Mucosa of descending colon (tissue), 3 donors: Measurements from ENCODE around the gene CDY1. TPM values are rescaled to one million over a fixed set of nuclear protein-coding genes. Genes with fewer than 3 reads are reported as not detected.
"Not testable (repeated sequence)": the region's sequence is repeated elsewhere in the genome, so short reads cannot be mapped to it uniquely, and the experiment has no call there.

Source experiments
- ATAC-seq: fragments of 200-7000 bp; cut with Tn5 transposase; one replicate; pipeline ENCODE4 v1.9.1; 2020; ENCODE audit warnings: mild to moderate bottlenecking, moderate library complexity
- DNase-seq, 3 donors: peaks; one replicate each; pipeline ENCODE4 v3.0.0-alpha.2; 2020
- H3K36me3 ChIP-seq: fragments of 200-600 bp; one replicate; pipeline ENCODE4 v1.8.0; 2021; ENCODE audit warnings: low read depth, mild to moderate bottlenecking
- H3K4me1 ChIP-seq: fragments of 200-600 bp; one replicate; pipeline ENCODE4 v1.8.0; 2021; ENCODE audit warnings: low read depth, mild to moderate bottlenecking
- H3K4me3 ChIP-seq: fragments of 200-600 bp; one replicate; pipeline ENCODE4 v1.8.0; 2021; ENCODE audit warnings: mild to moderate bottlenecking
- H3K9me3 ChIP-seq: fragments of 200-600 bp; one replicate; pipeline ENCODE4 v1.8.0; 2021; ENCODE audit warnings: mild to moderate bottlenecking
- intact Hi-C, 2 donors: fragments of 100-400 bp; cut with DNase I in 1 of 2; cut with micrococcal nuclease in 1 of 2; formaldehyde crosslinking; loops; one replicate each; pipeline versions ENCODE4 v1.11.0 to v1.11.1; 2022; cut with DNase I, micrococcal nuclease
- long read RNA-seq, 2 donors: library from polyadenylated mRNA; unstranded; transcript quantifications; one replicate each; pipeline ENCODE4 v2.0.0, GENCODE V29; 2019 to 2021
- total RNA-seq, 3 donors: library from RNA; stranded (reverse); fragmentation: NEBNext Ultra II Directional in 2 of 3; extraction: Animal tissue kit (Norgen Biotek cat#: 25700) in 2 of 3; gene quantifications; one replicate each; pipeline versions ENCODE4 v1.2.1 to v1.2.4, GENCODE V29; 2021 to 2023
- donor health status: DM: no; HTN: no; CAD: no; lungs with moderate emphysema.
- donor health status: DM: no; HTN: no; CAD: no.
- donor health status: DM: no; HTN: yes; CAD: no.

CDY1 gene
- total RNA-seq, result not detected
- long read RNA-seq, donor 1, result 0 reads
- long read RNA-seq, donor 2, result 0 reads

GRCh38 chrY:25621817-25622216 is at the start of gene CDY1:
Gene CDY1 (plus strand): TSS chrY:25622117. CDS start chrY:25622443, 326 bp downstream.
- H3K4me3 ChIP-seq, H3K36me3 ChIP-seq, ATAC-seq, H3K9me3 ChIP-seq, DNase-seq, H3K4me1 ChIP-seq, intact Hi-C loops: not testable (repeated sequence)

DNA sequence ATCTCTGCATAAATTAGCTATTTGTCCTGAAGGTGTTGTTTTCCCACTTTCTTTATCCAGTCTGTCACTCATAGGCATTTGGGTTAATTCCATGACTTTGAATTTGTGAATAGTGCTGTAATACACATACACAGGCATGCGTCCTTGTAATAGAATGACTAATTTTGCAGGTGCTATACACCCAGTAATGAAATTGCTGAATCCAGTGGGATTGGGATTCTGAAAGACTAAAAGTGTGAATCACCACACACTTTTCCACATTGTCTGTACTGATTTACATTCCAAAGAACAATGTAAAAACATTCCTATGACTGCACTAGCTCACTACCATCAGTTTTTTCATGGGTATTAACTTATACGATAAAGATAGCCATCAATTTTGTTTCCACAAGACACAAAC is 28.6 kb upstream of the CDY1 start:
- H3K36me3 ChIP-seq, H3K9me3 ChIP-seq, H3K4me3 ChIP-seq, DNase-seq, H3K4me1 ChIP-seq, ATAC-seq, intact Hi-C loops: not testable (repeated sequence)

GRCh38 chrY:25620209-25620608 is 1.7 kb upstream of the CDY1 start:
- H3K4me1 ChIP-seq, H3K9me3 ChIP-seq, H3K4me3 ChIP-seq, ATAC-seq, DNase-seq, intact Hi-C loops, H3K36me3 ChIP-seq: not testable (repeated sequence)

GRCh38 chrY:25626524-25626923 is 4.6 kb downstream of the CDY1 start:
- H3K4me1 ChIP-seq, H3K4me3 ChIP-seq, DNase-seq, intact Hi-C loops, ATAC-seq, H3K9me3 ChIP-seq, H3K36me3 ChIP-seq: not testable (repeated sequence)

DNA sequence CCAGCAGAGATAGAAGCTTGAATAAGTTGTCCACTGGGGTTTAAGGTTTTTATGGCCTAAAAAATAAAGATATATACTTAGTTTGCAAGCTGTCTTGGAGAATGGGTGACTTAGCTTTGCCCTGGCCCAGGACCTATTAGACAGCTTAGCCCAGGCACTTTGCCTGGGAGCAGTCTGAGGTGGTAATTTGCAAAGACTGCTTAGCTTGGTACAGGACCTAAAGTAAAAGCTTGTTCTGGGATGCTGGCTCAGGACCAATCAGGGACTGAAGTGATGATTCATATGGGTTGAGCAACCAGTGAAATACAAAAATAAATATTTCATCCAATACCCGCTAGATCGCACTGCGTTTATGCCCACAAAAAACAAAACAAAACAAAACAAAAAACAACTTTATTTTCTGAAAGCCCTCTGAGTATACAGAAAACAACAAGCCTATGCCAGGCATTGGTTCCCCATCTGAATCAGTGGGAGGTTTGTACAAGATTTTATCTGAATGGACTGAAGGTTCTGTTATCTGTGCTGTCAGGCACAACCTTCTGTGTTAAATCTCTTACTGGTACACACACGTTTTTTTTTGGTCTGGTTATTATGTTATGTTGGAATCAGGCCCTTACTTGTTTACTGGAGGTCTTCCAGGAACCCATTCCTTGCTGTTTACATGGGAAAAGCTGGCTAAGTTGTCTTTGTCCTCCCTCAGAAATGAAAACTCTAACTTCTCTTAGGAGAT is 8.6 kb downstream of the CDY1 start:
- DNase-seq, ATAC-seq, intact Hi-C loops: not testable (repeated sequence)

DNA sequence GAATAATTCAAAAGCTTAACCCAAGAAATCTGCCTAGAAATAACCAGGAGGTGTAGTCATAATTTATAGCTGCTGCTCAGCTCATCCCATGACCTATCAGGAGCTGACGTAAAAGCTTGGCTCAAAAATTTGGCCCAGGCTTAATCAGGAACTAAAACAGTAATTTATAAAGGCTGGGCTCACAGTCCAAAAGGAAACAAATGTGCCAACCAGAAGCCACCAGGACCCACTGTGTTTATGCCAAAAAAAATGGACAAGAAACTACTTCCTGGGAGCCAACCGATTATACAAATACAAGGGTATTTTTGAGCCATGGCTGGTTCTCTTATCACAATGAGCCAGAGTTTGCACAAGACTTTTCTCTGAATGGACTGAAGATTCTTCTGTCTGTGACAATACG is 17.9 kb downstream of the CDY1 start:
- intact Hi-C loops, H3K4me1 ChIP-seq, H3K4me3 ChIP-seq, H3K36me3 ChIP-seq, H3K9me3 ChIP-seq, DNase-seq, ATAC-seq: not testable (repeated sequence)

More for the DNA sequence above, 8.6 kb downstream of the CDY1 start:
- H3K4me3 ChIP-seq, H3K9me3 ChIP-seq, H3K4me1 ChIP-seq, H3K36me3 ChIP-seq: not testable (repeated sequence)

DNA sequence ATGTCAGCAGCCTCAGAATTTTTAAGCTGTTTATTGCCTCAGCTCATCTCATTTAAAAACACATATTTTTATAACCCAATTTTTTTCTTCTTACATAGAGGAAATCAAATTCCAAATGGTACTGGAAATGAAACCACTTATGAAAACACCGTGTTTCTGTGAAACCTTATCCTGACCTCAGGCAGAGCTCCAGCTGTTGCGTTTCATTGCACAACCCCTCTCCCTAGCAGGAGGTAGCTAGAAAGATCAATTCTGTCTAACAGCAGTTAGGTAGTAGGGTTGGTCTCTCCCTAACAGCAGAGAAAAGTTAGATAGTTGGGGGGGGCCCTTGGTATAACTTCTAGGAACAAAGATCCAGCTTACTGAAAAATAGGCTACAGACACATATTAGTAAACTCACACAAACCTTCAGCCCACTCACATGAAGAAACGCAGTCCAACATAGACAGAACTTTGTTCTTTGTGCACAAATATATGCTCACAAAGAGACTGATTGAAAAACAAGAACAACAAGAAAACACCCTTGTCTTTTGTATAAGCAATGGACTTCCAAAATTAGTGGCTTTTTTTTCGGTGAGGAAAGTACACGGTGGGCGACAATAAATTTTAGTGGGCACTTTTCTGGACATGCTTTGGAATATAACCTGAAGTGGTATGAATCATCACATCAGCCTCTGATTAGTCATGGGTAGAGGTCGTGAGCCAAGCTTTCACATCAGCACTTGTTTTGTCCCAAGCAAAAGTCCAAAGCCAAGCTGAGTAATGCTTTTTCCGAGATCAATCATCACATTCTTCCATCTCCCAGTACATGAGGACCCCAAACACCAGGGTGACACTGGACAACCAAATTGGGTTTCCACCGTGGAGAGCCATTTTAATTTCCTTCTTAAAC is 21.4 kb downstream of the CDY1 start:
- DNase-seq, H3K9me3 ChIP-seq, H3K4me3 ChIP-seq, H3K4me1 ChIP-seq, ATAC-seq, H3K36me3 ChIP-seq, intact Hi-C loops: not testable (repeated sequence)
